AG04449 (cell line): ENCODE data around the gene ATAD3B.
"Not testable (repeated sequence)": the region's sequence is repeated elsewhere in the genome, so short reads cannot be mapped to it uniquely, and the experiment has no call there.

Source experiments
- CTCF ChIA-PET: fragments of 350-600 bp; formaldehyde crosslinking; extraction: SDS; loops from one replicate; lab custom pipeline; 2021; ENCODE audit warnings: antibody characterized with exemption; lab: Yijun Ruan, JAX
- POLR2A ChIA-PET: fragments of 400-600, 350-600 bp; formaldehyde crosslinking; extraction: SDS; loops from one replicate; lab custom pipeline; 2020; ENCODE audit warnings: antibody characterized with exemption, inconsistent platforms; lab: Yijun Ruan, JAX
- DNase-seq: peaks from one replicate; pipeline ENCODE4 v3.0.0-alpha.2; 2010; ENCODE audit warnings: low read depth, low spot score
- H3K4me3 ChIP-seq: 2 replicates; pipeline ENCODE4 v1.5.1; 2011; ENCODE audit warnings: low read depth, mild to moderate bottlenecking, control low read depth, low read length
- TF ChIP-seq, protein P1 (sequence below): IDR thresholded peaks from one replicate; pipeline ENCODE4 v1.5.1; 2011; ENCODE audit warnings: mild to moderate bottlenecking, moderate library complexity, low read length, control low read depth, inconsistent platforms; ENCODE audit not compliant: insufficient read depth; ENCODE audit errors: missing control alignments

The ATAD3B gene

DNA sequence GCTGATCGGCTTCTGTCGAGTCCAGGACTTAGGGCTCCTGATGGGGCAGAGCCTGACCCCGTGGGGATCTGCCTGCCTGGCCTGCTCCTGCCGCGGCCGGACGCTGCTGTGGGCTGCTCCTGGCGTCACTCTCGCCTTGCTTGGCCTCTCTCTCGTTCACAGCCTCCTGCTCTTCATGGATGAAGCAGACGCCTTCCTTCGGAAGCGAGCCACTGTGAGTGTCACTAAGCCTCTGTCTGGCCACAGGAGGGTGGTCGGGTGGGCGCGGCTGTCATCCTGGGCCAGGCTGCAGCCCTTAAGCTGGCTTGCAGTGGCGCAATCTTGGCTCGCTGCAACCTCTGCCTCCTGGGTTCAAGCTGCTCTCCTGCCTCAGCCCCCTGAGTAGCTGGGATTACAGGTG is 16.1 kb downstream of the ATAD3B start:
- DNase-seq: no peak
- TF ChIP-seq, protein P1, sequence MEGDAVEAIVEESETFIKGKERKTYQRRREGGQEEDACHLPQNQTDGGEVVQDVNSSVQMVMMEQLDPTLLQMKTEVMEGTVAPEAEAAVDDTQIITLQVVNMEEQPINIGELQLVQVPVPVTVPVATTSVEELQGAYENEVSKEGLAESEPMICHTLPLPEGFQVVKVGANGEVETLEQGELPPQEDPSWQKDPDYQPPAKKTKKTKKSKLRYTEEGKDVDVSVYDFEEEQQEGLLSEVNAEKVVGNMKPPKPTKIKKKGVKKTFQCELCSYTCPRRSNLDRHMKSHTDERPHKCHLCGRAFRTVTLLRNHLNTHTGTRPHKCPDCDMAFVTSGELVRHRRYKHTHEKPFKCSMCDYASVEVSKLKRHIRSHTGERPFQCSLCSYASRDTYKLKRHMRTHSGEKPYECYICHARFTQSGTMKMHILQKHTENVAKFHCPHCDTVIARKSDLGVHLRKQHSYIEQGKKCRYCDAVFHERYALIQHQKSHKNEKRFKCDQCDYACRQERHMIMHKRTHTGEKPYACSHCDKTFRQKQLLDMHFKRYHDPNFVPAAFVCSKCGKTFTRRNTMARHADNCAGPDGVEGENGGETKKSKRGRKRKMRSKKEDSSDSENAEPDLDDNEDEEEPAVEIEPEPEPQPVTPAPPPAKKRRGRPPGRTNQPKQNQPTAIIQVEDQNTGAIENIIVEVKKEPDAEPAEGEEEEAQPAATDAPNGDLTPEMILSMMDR: no peak
- CTCF ChIA-PET: no interaction called here
- H3K4me3 ChIP-seq: no peak overlapping the region
- POLR2A ChIA-PET: no interaction called here

- POLR2A ChIA-PET: no interaction called here
- CTCF ChIA-PET: no interaction called here
Observed at GRCh38 chr1:1489231-1489630, 17.7 kb downstream of the ATAD3B start.

GRCh38 chr1:1489861-1490260 is 18.3 kb downstream of the ATAD3B start:
- CTCF ChIA-PET: no interaction called here

More at GRCh38 chr1:1489231-1489630, 17.7 kb downstream of the ATAD3B start:
- DNase-seq: no peak
- TF ChIP-seq, protein P1: no peak
- no peak overlapping the region for H3K4me3 ChIP-seq

GRCh38 chr1:1490633-1491230 is 19.2 kb downstream of the ATAD3B start:
- no peak overlapping the region for H3K4me3 ChIP-seq
- ChIA-PET CTCF (no interaction called here), POLR2A (no interaction called here)
- TF ChIP-seq, protein P1: no peak
- DNase-seq: no peak

More at GRCh38 chr1:1489861-1490260, 18.3 kb downstream of the ATAD3B start:
- H3K4me3 ChIP-seq: no peak overlapping the region
- TF ChIP-seq, protein P1: no peak
- POLR2A ChIA-PET: no interaction called here
- DNase-seq: no peak

DNA sequence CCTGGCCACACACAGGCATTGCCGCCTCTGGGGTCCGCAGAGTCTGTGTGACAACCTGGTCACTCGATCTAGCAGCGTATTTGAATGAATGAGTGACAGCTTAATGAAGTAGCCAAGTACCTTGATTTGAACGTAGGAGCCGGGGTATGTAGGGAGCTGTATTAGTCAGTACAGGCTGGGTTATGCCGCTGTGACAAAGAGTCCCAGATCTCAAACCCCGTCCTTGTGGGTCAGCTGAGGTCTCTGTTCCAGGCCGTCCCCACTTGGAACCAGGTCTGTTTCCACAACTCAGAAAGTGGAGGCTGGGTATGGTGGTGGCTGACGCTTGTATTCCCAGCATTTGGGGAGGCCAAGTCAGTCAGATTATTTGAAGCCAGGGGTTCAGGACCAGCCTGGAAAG is 20.0 kb downstream of the ATAD3B start:
- CTCF ChIA-PET: no interaction called here
- H3K4me3 ChIP-seq: no peak overlapping the region
- POLR2A ChIA-PET: no interaction called here
- DNase-seq: no peak
- TF ChIP-seq, protein P1: no peak

DNA sequence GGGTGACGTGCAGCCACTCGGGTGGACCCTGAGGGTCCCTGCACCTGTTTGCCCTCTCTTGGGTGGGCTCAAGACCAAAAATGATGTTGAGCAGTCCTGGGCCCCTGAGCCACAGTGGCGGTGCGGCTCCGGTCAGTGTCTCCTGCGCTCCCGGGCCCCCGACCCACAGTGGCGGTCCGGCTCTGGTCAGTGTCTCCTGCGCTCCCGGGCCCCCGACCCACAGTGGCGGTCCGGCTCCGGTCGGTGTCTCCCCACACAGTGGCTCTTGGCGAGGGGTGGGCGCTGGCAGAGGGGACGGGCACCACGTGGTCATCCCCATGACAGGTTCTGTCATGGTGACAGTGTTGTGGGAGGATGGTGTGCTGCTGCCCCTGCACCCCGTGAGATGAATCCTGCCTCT is 22.7 kb downstream of the ATAD3B start:
- DNase-seq, POLR2A ChIA-PET, CTCF ChIA-PET, H3K4me3 ChIP-seq: not testable (repeated sequence)

- not testable (repeated sequence) for H3K4me3 ChIP-seq, DNase-seq
- ChIA-PET CTCF (interaction anchor here (1.4 kb wide), 1 partner anchor 9 kb away, joined by 3 read pairs; no protein-coding TSS in a partner anchor), POLR2A (interaction anchor here (1.5 kb wide), 1 partner anchor 16 kb away, joined by 4 read pairs; the partner anchor contains the start of gene ATAD3A)
Observed at GRCh38 chr1:1495461-1495975, 24.0 kb downstream of the ATAD3B start.
